ENCODE results near the gene OR2AT4.
"Not testable (repeated sequence)": the region's sequence is repeated elsewhere in the genome, so short reads cannot be mapped to it uniquely, and the experiment has no call there.

OR2AT4 gene

GRCh38 chr11:75098835-75099439, 2.3 kb upstream of the OR2AT4 start:
- not testable (repeated sequence) for H3K36me3 ChIP-seq (ENCODE audit: control insufficient read depth, insufficient read depth, low read length); H3K9ac ChIP-seq (ENCODE audit: low read length); H3K27ac ChIP-seq (ENCODE audit: low read depth, low read length); H3K4me1 ChIP-seq (ENCODE audit: control insufficient read depth, insufficient read depth, low read length); H3K4me3 ChIP-seq (ENCODE audit: low read length); H3K27me3 ChIP-seq (ENCODE audit: control insufficient read depth, insufficient read depth, low read length)

GRCh38 chr11:75098181-75098580, 1.5 kb upstream of the OR2AT4 start:
- H3K27ac ChIP-seq (ENCODE audit: low read depth, low read length); H3K4me3 ChIP-seq (ENCODE audit: low read length); H3K36me3 ChIP-seq (ENCODE audit: control insufficient read depth, insufficient read depth, low read length); H3K9ac ChIP-seq (ENCODE audit: low read length); H3K4me1 ChIP-seq (ENCODE audit: control insufficient read depth, insufficient read depth, low read length); H3K27me3 ChIP-seq (ENCODE audit: control insufficient read depth, insufficient read depth, low read length): not testable (repeated sequence)

GRCh38 chr11:75097173-75097557, 489 bp upstream of the OR2AT4 start:
- no peak overlapping the region for H3K9ac ChIP-seq (ENCODE audit: low read length)
- peaks cover 3% of the 10 kb centered on the region for H3K27me3 ChIP-seq (ENCODE audit: control insufficient read depth, insufficient read depth, low read length)
- H3K36me3 ChIP-seq (ENCODE audit: control insufficient read depth, insufficient read depth, low read length), result no peaks in the 10 kb centered on the region
- H3K27ac ChIP-seq (ENCODE audit: low read depth, low read length), result no peak overlapping the region
- no peak overlapping the region for H3K4me3 ChIP-seq (ENCODE audit: low read length)
- H3K4me1 ChIP-seq (ENCODE audit: control insufficient read depth, insufficient read depth, low read length), result no peaks in the 10 kb centered on the region

- H3K36me3 ChIP-seq (ENCODE audit: control insufficient read depth, insufficient read depth, low read length); H3K9ac ChIP-seq (ENCODE audit: low read length); H3K27me3 ChIP-seq (ENCODE audit: control insufficient read depth, insufficient read depth, low read length): not testable (repeated sequence)
Observed at GRCh38 chr11:75094382-75094781, 2.3 kb downstream of the OR2AT4 start.

GRCh38 chr11:75090671-75091177, 6.0 kb downstream of the OR2AT4 start:
- H3K36me3 ChIP-seq (ENCODE audit: control insufficient read depth, insufficient read depth, low read length), result no peaks in the 10 kb centered on the region
- no peaks in the 10 kb centered on the region for H3K4me1 ChIP-seq (ENCODE audit: control insufficient read depth, insufficient read depth, low read length)
- no peak overlapping the region for H3K4me3 ChIP-seq (ENCODE audit: low read length)
- H3K27ac ChIP-seq (ENCODE audit: low read depth, low read length), result no peak overlapping the region
- H3K9ac ChIP-seq (ENCODE audit: low read length), result no peak overlapping the region
- H3K27me3 ChIP-seq (ENCODE audit: control insufficient read depth, insufficient read depth, low read length), result no peaks in the 10 kb centered on the region

More at GRCh38 chr11:75094382-75094781, 2.3 kb downstream of the OR2AT4 start:
- not testable (repeated sequence) for H3K4me1 ChIP-seq (ENCODE audit: control insufficient read depth, insufficient read depth, low read length); H3K4me3 ChIP-seq (ENCODE audit: low read length); H3K27ac ChIP-seq (ENCODE audit: low read depth, low read length)

- Histone ChIP-seq H3K27ac (ENCODE audit: low read depth, low read length) (no peak overlapping the region), H3K27me3 (ENCODE audit: control insufficient read depth, insufficient read depth, low read length) (no peaks in the 10 kb centered on the region), H3K36me3 (ENCODE audit: control insufficient read depth, insufficient read depth, low read length) (no peaks in the 10 kb centered on the region), H3K9ac (ENCODE audit: low read length) (no peak overlapping the region), H3K4me3 (ENCODE audit: low read length) (no peak overlapping the region), H3K4me1 (ENCODE audit: control insufficient read depth, insufficient read depth, low read length) (no peaks in the 10 kb centered on the region)
Observed at GRCh38 chr11:75087319-75088305, 9.1 kb downstream of the OR2AT4 start.

GRCh38 chr11:75084883-75085282, 11.8 kb downstream of the OR2AT4 start:
- Histone ChIP-seq H3K27me3 (ENCODE audit: control insufficient read depth, insufficient read depth, low read length) (no peaks in the 10 kb centered on the region), H3K27ac (ENCODE audit: low read depth, low read length) (no peak overlapping the region), H3K9ac (ENCODE audit: low read length) (no peak overlapping the region), H3K4me1 (ENCODE audit: control insufficient read depth, insufficient read depth, low read length) (no peaks in the 10 kb centered on the region), H3K36me3 (ENCODE audit: control insufficient read depth, insufficient read depth, low read length) (no peaks in the 10 kb centered on the region), H3K4me3 (ENCODE audit: low read length) (no peak overlapping the region)

- no peak overlapping the region for H3K4me3 ChIP-seq (ENCODE audit: low read length)
- H3K36me3 ChIP-seq (ENCODE audit: control insufficient read depth, insufficient read depth, low read length), result no peaks in the 10 kb centered on the region
- H3K27me3 ChIP-seq (ENCODE audit: control insufficient read depth, insufficient read depth, low read length), result no peaks in the 10 kb centered on the region
- H3K27ac ChIP-seq (ENCODE audit: low read depth, low read length), result no peak overlapping the region
- H3K4me1 ChIP-seq (ENCODE audit: control insufficient read depth, insufficient read depth, low read length), result no peaks in the 10 kb centered on the region
- H3K9ac ChIP-seq (ENCODE audit: low read length), result no peak overlapping the region
Observed at GRCh38 chr11:75083217-75083605, 13.5 kb downstream of the OR2AT4 start.

- H3K27ac ChIP-seq (ENCODE audit: low read depth, low read length), result no peak overlapping the region
- no peaks in the 10 kb centered on the region for H3K4me1 ChIP-seq (ENCODE audit: control insufficient read depth, insufficient read depth, low read length)
- no peaks in the 10 kb centered on the region for H3K36me3 ChIP-seq (ENCODE audit: control insufficient read depth, insufficient read depth, low read length)
- no peaks in the 10 kb centered on the region for H3K27me3 ChIP-seq (ENCODE audit: control insufficient read depth, insufficient read depth, low read length)
- H3K4me3 ChIP-seq (ENCODE audit: low read length), result no peak overlapping the region
- H3K9ac ChIP-seq (ENCODE audit: low read length), result no peak overlapping the region
Observed at GRCh38 chr11:75082601-75083216, 14.0 kb downstream of the OR2AT4 start.

- H3K27ac ChIP-seq (ENCODE audit: low read depth, low read length), result no peak overlapping the region
- no peaks in the 10 kb centered on the region for H3K27me3 ChIP-seq (ENCODE audit: control insufficient read depth, insufficient read depth, low read length)
- H3K9ac ChIP-seq (ENCODE audit: low read length), result no peak overlapping the region
- no peaks in the 10 kb centered on the region for H3K4me1 ChIP-seq (ENCODE audit: control insufficient read depth, insufficient read depth, low read length)
- no peak overlapping the region for H3K4me3 ChIP-seq (ENCODE audit: low read length)
- H3K36me3 ChIP-seq (ENCODE audit: control insufficient read depth, insufficient read depth, low read length), result no peaks in the 10 kb centered on the region
Observed at GRCh38 chr11:75079546-75079945, 17.1 kb downstream of the OR2AT4 start.

- H3K4me3 ChIP-seq (ENCODE audit: low read length), result no peak overlapping the region
- no peak overlapping the region for H3K9ac ChIP-seq (ENCODE audit: low read length)
- H3K27me3 ChIP-seq (ENCODE audit: control insufficient read depth, insufficient read depth, low read length), result no peaks in the 10 kb centered on the region
- H3K4me1 ChIP-seq (ENCODE audit: control insufficient read depth, insufficient read depth, low read length), result no peaks in the 10 kb centered on the region
- H3K27ac ChIP-seq (ENCODE audit: low read depth, low read length), result no peak overlapping the region
- H3K36me3 ChIP-seq (ENCODE audit: control insufficient read depth, insufficient read depth, low read length), result no peaks in the 10 kb centered on the region
Observed at GRCh38 chr11:75078233-75078632, 18.4 kb downstream of the OR2AT4 start.

GRCh38 chr11:75077316-75077715, 19.4 kb downstream of the OR2AT4 start:
- no peak overlapping the region for H3K9ac ChIP-seq (ENCODE audit: low read length)
- no peak overlapping the region for H3K27ac ChIP-seq (ENCODE audit: low read depth, low read length)
- H3K4me3 ChIP-seq (ENCODE audit: low read length), result no peak overlapping the region
- no peaks in the 10 kb centered on the region for H3K27me3 ChIP-seq (ENCODE audit: control insufficient read depth, insufficient read depth, low read length)
- H3K4me1 ChIP-seq (ENCODE audit: control insufficient read depth, insufficient read depth, low read length), result no peaks in the 10 kb centered on the region
- no peaks in the 10 kb centered on the region for H3K36me3 ChIP-seq (ENCODE audit: control insufficient read depth, insufficient read depth, low read length)

All from rectal smooth muscle tissue (tissue), 1 donor.